H1 (cell line): ENCODE results near the gene RO60. TPM values are rescaled to one million over a fixed set of nuclear protein-coding genes. Genes with fewer than 3 reads are reported as not detected.
"Not testable (repeated sequence)": the region's sequence is repeated elsewhere in the genome, so short reads cannot be mapped to it uniquely, and the experiment has no call there.

Experiments used
- CTCF ChIA-PET: fragments of 300-600 bp; sonication (Branson Sonifier 250); formaldehyde crosslinking; loops from one replicate; lab custom pipeline; 2021; ENCODE audit not compliant: partially characterized antibody; lab: Charles Lee
- POLR2A ChIA-PET: fragments of 300-600 bp; sonication (Branson Sonifier 250); formaldehyde crosslinking; loops from one replicate; lab custom pipeline; 2021; ENCODE audit warnings: inconsistent platforms; ENCODE audit not compliant: partially characterized antibody; lab: Charles Lee
- DNase-seq, 2 experiments: peaks; one replicate each; pipeline versions ENCODE4 v3.0.0 to v3.0.0-alpha.2; 2010 to 2022; ENCODE audit warnings: low spot score in 2 of 2, low read depth in 1 of 2, mixed read lengths in 1 of 2
- FAIRE-seq: peaks from 2 replicates; lab custom pipeline; 2011; peaks lifted over from hg19 to GRCh38; lab: Jason Lieb, UNC
- H2AFZ ChIP-seq: 2 replicates; pipeline ENCODE4 v1.8.1; 2012; ENCODE audit warnings: low read length, inconsistent platforms
- H2AK5ac ChIP-seq: 2 replicates; pipeline ENCODE4 v1.6.1; 2013; ENCODE audit warnings: low read depth, low read length
- H2BK120ac ChIP-seq: replicated peaks from 2 replicates; pipeline ENCODE3; 2013; ENCODE audit warnings: low read depth, low read length, inconsistent platforms
- H2BK12ac ChIP-seq: 2 replicates; pipeline ENCODE4 v1.6.1; 2013; ENCODE audit warnings: low read depth, low read length
- H2BK15ac ChIP-seq: 2 replicates; pipeline ENCODE4 v1.6.1; 2013; ENCODE audit warnings: low read length
- H2BK20ac ChIP-seq: 2 replicates; pipeline ENCODE4 v1.6.1; 2013; ENCODE audit warnings: low read length
- H2BK5ac ChIP-seq: 2 replicates; pipeline ENCODE4 v1.6.1; 2013; ENCODE audit warnings: low read depth, low read length
- H3K14ac ChIP-seq: 2 replicates; pipeline ENCODE4 v1.6.1; 2013; ENCODE audit warnings: inconsistent platforms; ENCODE audit not compliant: insufficient read length
- H3K18ac ChIP-seq: 2 replicates; pipeline ENCODE4 v1.6.1; 2013; ENCODE audit warnings: low read length; ENCODE audit errors: extremely low read depth
- H3K23ac ChIP-seq: 2 replicates; pipeline ENCODE4 v1.6.1; 2013; ENCODE audit warnings: inconsistent platforms; ENCODE audit not compliant: insufficient read length
- H3K23me2 ChIP-seq: 2 replicates; pipeline ENCODE4 v1.6.1; 2013; ENCODE audit warnings: low read depth, low read length
- H3K27ac ChIP-seq: 2 replicates; pipeline ENCODE4 v1.6.1; 2011; ENCODE audit warnings: low read depth, low read length, inconsistent platforms
- H3K27me3 ChIP-seq, 4 experiments: replicated peaks in 1 of 4; 1 replicate in 1 of 4; 2 replicates in 3 of 4; pipeline versions ENCODE4 v1.6.1 to v1.8.1; 2011 to 2013; ENCODE audit warnings: low read length in 3 of 4, mild to moderate bottlenecking in 3 of 4, inconsistent platforms in 2 of 4, mixed read lengths in 2 of 4, moderate library complexity in 1 of 4; ENCODE audit not compliant: control insufficient read depth in 3 of 4, insufficient read depth in 3 of 4; ENCODE audit errors: extremely low read depth in 1 of 4
- H3K36me3 ChIP-seq, 4 experiments: 2 replicates each; pipeline versions ENCODE4 v1.6.1 to v1.8.1; 2011 to 2013; ENCODE audit warnings: mild to moderate bottlenecking in 4 of 4, low read length in 3 of 4, moderate library complexity in 2 of 4, control low read depth in 1 of 4, inconsistent platforms in 1 of 4; ENCODE audit not compliant: insufficient read depth in 4 of 4, control insufficient read depth in 2 of 4
- H3K4ac ChIP-seq: replicated peaks from 2 replicates; pipeline ENCODE3; 2013; ENCODE audit warnings: low read length, low read depth, mixed read lengths, inconsistent platforms; ENCODE audit not compliant: insufficient read length
- H3K4me1 ChIP-seq, 4 experiments: replicated peaks in 1 of 4; 1 replicate in 1 of 4; 2 replicates in 3 of 4; pipeline versions ENCODE4 v1.6.1 to v1.8.1; 2011 to 2013; ENCODE audit warnings: low read length in 3 of 4, inconsistent platforms in 2 of 4, mixed read lengths in 1 of 4; ENCODE audit not compliant: insufficient read depth in 4 of 4, control insufficient read depth in 3 of 4
- H3K4me2 ChIP-seq, 2 experiments: 2 replicates each; pipeline versions ENCODE4 v1.6.1 to v1.8.1; 2011 to 2013; ENCODE audit warnings: low read depth in 2 of 2, low read length in 2 of 2, control low read depth in 1 of 2, inconsistent platforms in 1 of 2, mild to moderate bottlenecking in 1 of 2; ENCODE audit not compliant: insufficient read depth in 1 of 2
- H3K4me3 ChIP-seq, 4 experiments: fragments of 200-600, 300-600 bp in 1 of 4; sonication (generic), shearing (Covaris generic), sonication (Bioruptor Twin) in 1 of 4; 2 replicates each; pipeline versions ENCODE4 v1.5.1 to v1.8.1; 2011 to 2016; ENCODE audit warnings: low read length in 4 of 4, low read depth in 3 of 4, control low read depth in 2 of 4, inconsistent platforms in 2 of 4, mild to moderate bottlenecking in 2 of 4, mixed read lengths in 1 of 4, moderate library complexity in 1 of 4; ENCODE audit not compliant: insufficient read depth in 2 of 4; ENCODE audit errors: extremely low read depth in 1 of 4
- H3K56ac ChIP-seq: replicated peaks from 2 replicates; pipeline ENCODE3; 2013; ENCODE audit warnings: low read depth, mild to moderate bottlenecking, mixed read lengths, low read length, inconsistent platforms; ENCODE audit not compliant: insufficient read length
- H3K79me1 ChIP-seq: 2 replicates; pipeline ENCODE4 v1.6.1; 2013; ENCODE audit warnings: low read depth, low read length, control low read depth
- H3K79me2 ChIP-seq, 2 experiments: 2 replicates each; pipeline versions ENCODE4 v1.6.1 to v1.8.1; 2012 to 2013; ENCODE audit warnings: low read length in 2 of 2, mild to moderate bottlenecking in 2 of 2, inconsistent platforms in 1 of 2; ENCODE audit not compliant: insufficient read depth in 2 of 2, control insufficient read depth in 1 of 2
- H3K9ac ChIP-seq, 4 experiments: replicated peaks in 1 of 4; 1 replicate in 1 of 4; 2 replicates in 3 of 4; pipeline versions ENCODE4 v1.6.1 to v1.8.1; 2011 to 2013; ENCODE audit warnings: low read depth in 3 of 4, low read length in 3 of 4, control low read depth in 2 of 4, mild to moderate bottlenecking in 2 of 4, moderate library complexity in 2 of 4, inconsistent platforms in 1 of 4; ENCODE audit errors: extremely low read depth in 1 of 4
- H3K9me3 ChIP-seq, 2 experiments: 2 replicates each; pipeline versions ENCODE4 v1.6.1 to v1.8.1; 2012 to 2013; ENCODE audit warnings: mild to moderate bottlenecking in 2 of 2, moderate library complexity in 2 of 2, control low read depth in 1 of 2, inconsistent platforms in 1 of 2, low read depth in 1 of 2, low read length in 1 of 2, mixed read lengths in 1 of 2; ENCODE audit not compliant: insufficient read depth in 2 of 2
- H4K20me1 ChIP-seq, 2 experiments: replicated peaks in 1 of 2; 2 replicates each; pipeline versions ENCODE3 to v1.8.1; 2011 to 2013; ENCODE audit warnings: inconsistent platforms in 2 of 2, low read length in 2 of 2, mild to moderate bottlenecking in 1 of 2; ENCODE audit not compliant: insufficient read depth in 2 of 2, control insufficient read depth in 1 of 2
- H4K5ac ChIP-seq: 2 replicates; pipeline ENCODE4 v1.6.1; 2013; ENCODE audit warnings: low read length, low read depth, mixed read lengths, inconsistent platforms; ENCODE audit not compliant: insufficient read length
- H4K8ac ChIP-seq: 2 replicates; pipeline ENCODE4 v1.8.0; 2013; ENCODE audit warnings: mild to moderate bottlenecking, moderate library complexity, low read length, inconsistent platforms; ENCODE audit not compliant: insufficient read depth; ENCODE audit errors: extremely low read depth
- H4K91ac ChIP-seq: replicated peaks from 2 replicates; pipeline ENCODE3; 2013; ENCODE audit warnings: low read length, mixed read lengths, inconsistent platforms; ENCODE audit not compliant: insufficient read length
- WGBS, 2 experiments: shearing (Covaris generic) in 1 of 2; methylation state at CpG; one replicate each; pipeline versions ENCODE4 v1.1.6 to v1.1.7; 2013 to 2015; ENCODE audit warnings: low lambda C conversion rate in 2 of 2, mixed read lengths in 2 of 2, inconsistent platforms in 1 of 2, low coverage in 1 of 2, missing lambda C conversion rate in 1 of 2; ENCODE audit not compliant: insufficient replicate concordance in 2 of 2, insufficient coverage in 1 of 2, insufficient read length in 1 of 2; ENCODE audit errors: extremely low coverage in 1 of 2, missing lambda C conversion rate in 1 of 2; 5-methylcytosine and 5-hydroxymethylcytosine counted together
- polyA plus RNA-seq, 7 experiments: library from polyadenylated mRNA; depleted of rRNA in 3 of 7; stranded (reverse) in 5 of 7; unstranded in 2 of 7; fragments of >200 nt in 5 of 7; fragments of 200-250 nt in 2 of 7; gene quantifications; 1 replicate in 5 of 7; 2 replicates in 1 of 7; 4 replicates in 1 of 7; pipeline versions ENCODE4 v1.2.1 to v1.2.3, GENCODE V29; 2011 to 2013; ENCODE audit warnings: missing spikeins in 2 of 7, mixed read lengths in 2 of 7
- total RNA-seq: library from RNA; stranded (reverse); fragmentation: NEBNext Ultra II Directional; extraction: Animal tissue kit (Norgen Biotek cat#: 25700); gene quantifications from 2 replicates; pipeline ENCODE4 v1.2.1, GENCODE V29; 2021

The RO60 gene
- total and polyA plus RNA-seq, 2 of the 8 experiments (the other 6 are each of a cell fraction or from before 2014, with no cell fraction given): 13.6 to 103 TPM

DNA sequence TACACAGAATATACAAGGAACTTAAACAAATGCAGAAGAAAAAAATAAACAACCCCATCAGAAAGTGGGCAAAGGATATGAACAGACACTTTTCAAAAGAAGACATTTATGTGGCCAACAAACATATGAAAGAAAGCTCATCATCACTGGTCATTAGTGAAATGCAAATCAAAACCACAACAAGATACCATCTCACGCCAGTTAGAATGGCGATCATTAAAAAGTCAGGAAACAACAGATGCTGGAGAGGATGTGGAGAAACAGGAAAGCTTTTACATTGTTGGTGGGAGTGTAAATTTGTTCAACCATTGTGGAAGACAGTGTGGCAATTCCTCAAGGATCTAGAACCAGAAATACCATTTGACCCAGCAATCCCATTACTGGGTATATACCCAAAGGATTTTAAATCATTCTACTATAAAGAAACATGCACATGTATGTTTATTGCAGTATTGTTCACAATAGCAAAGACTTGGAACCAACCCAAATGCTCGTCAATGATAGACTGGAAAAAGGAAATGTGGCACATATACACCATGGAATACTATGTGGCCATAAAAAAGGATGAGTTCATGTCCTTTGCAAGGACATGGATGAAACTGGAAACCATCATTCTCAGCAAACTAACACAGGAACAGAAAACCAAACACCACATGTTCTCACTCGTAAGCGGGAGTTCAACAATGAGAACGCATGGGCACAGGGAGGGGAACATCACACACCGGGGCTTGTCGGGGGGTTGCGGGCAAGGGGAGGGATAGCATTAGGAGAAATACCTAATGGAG, 26.6 kb upstream of the RO60 start:
- H4K8ac ChIP-seq, H2AK5ac ChIP-seq, H2BK120ac ChIP-seq, FAIRE-seq, H3K14ac ChIP-seq, H3K23me2 ChIP-seq, H2BK15ac ChIP-seq, H4K20me1 ChIP-seq, POLR2A ChIA-PET, H3K18ac ChIP-seq, H2BK5ac ChIP-seq, H2AFZ ChIP-seq, H3K9me3 ChIP-seq, H2BK12ac ChIP-seq, H3K4ac ChIP-seq, H3K23ac ChIP-seq, H3K4me3 ChIP-seq, H3K27ac ChIP-seq, H4K91ac ChIP-seq, H2BK20ac ChIP-seq, H3K4me2 ChIP-seq, H3K4me1 ChIP-seq, H3K56ac ChIP-seq, H4K5ac ChIP-seq, H3K79me1 ChIP-seq, DNase-seq, H3K9ac ChIP-seq, H3K27me3 ChIP-seq: not testable (repeated sequence)
- peaks cover 0 to 42% of the 10 kb centered on the region in 2 experiments; a peak in 2 of 4 replicates for H3K79me2 ChIP-seq
- 96% methylated on average over 9 of the region's 9 CpGs; no CpG with 5 or more reads in 1 of the 2 experiments for WGBS, 2 experiments
- CTCF ChIA-PET: interaction anchor here (0.6 to 1.6 kb wide), 4 partner anchors 11 to 228 kb away, joined by 3 read pairs; no protein-coding TSS in a partner anchor
- peaks cover 0 to 11% (median 0%) of the 10 kb centered on the region in 4 experiments; a peak in 3 of 8 replicates for H3K36me3 ChIP-seq
